Bronchial epithelial cell (primary cell): ENCODE data around the gene KAZN. TPM values are rescaled to one million over a fixed set of nuclear protein-coding genes. Genes with fewer than 3 reads are reported as not detected.

Source experiments
- DNase-seq: peaks from one replicate; pipeline ENCODE4 v3.0.0-alpha.2; 2010; ENCODE audit warnings: low read depth
- FAIRE-seq: peaks from 2 replicates; lab custom pipeline; 2011; peaks lifted over from hg19 to GRCh38; lab: Jason Lieb, UNC
- H3K27me3 ChIP-seq: 2 replicates; pipeline ENCODE4 v1.5.1; 2011; ENCODE audit warnings: low read length; ENCODE audit not compliant: control insufficient read depth, insufficient read depth
- H3K36me3 ChIP-seq: 2 replicates; pipeline ENCODE4 v1.5.1; 2011; ENCODE audit warnings: low read length; ENCODE audit not compliant: control insufficient read depth, insufficient read depth
- H3K4me3 ChIP-seq: 2 replicates; pipeline ENCODE4 v1.5.1; 2011; ENCODE audit warnings: mild to moderate bottlenecking, low read depth, low read length, control low read depth
- total RNA-seq: library from RNA; depleted of rRNA; stranded (reverse); fragments of >200 nt; gene quantifications from 2 replicates; pipeline ENCODE4 v1.2.1, GENCODE V29; 2014
- TF ChIP-seq, protein P1 (sequence below): IDR thresholded peaks from 2 replicates; pipeline ENCODE4 v1.5.1; 2011; ENCODE audit warnings: mild to moderate bottlenecking, moderate library complexity, low read length, control low read depth, inconsistent platforms; ENCODE audit not compliant: insufficient read depth, severe bottlenecking

The KAZN gene
- total RNA-seq, 1 donor from 2014 or later: 4.7 TPM

GRCh38 chr1:15065736-15066135, 467.3 kb downstream of the KAZN start:
- peaks cover 9% of the 10 kb centered on the region for H3K36me3 ChIP-seq
- no peak overlapping the region for H3K4me3 ChIP-seq
- no peaks in the 10 kb centered on the region for H3K27me3 ChIP-seq
- DNase-seq (no peak), FAIRE-seq (no peak)
- TF ChIP-seq, protein P1, sequence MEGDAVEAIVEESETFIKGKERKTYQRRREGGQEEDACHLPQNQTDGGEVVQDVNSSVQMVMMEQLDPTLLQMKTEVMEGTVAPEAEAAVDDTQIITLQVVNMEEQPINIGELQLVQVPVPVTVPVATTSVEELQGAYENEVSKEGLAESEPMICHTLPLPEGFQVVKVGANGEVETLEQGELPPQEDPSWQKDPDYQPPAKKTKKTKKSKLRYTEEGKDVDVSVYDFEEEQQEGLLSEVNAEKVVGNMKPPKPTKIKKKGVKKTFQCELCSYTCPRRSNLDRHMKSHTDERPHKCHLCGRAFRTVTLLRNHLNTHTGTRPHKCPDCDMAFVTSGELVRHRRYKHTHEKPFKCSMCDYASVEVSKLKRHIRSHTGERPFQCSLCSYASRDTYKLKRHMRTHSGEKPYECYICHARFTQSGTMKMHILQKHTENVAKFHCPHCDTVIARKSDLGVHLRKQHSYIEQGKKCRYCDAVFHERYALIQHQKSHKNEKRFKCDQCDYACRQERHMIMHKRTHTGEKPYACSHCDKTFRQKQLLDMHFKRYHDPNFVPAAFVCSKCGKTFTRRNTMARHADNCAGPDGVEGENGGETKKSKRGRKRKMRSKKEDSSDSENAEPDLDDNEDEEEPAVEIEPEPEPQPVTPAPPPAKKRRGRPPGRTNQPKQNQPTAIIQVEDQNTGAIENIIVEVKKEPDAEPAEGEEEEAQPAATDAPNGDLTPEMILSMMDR: no peak

- Histone ChIP-seq H3K36me3 (peaks cover 9% of the 10 kb centered on the region), H3K27me3 (no peaks in the 10 kb centered on the region), H3K4me3 (no peak overlapping the region)
- FAIRE-seq: no peak
- TF ChIP-seq, protein P1: no peak
- no peak for DNase-seq
Observed at GRCh38 chr1:15066191-15066590, 467.7 kb downstream of the KAZN start.

DNA sequence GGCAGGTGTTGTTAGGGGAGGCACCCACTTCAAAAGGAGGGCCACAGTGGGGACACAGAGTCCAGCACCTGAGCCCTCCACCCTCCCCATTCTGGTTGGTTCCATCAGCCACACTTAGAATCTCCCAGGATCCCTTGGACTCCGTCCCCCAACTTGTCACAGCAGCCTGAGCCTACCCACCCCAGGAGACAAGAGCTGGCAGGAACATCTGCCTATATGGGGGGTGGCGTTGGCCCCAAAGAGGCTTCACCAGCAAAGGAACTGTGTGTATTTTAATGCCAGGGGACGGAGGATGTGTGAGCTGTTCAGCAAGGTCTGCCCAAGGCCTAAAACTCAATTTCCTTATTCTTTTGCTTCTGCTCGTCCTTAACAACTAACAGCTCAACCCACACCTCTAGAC, 468.7 kb downstream of the KAZN start:
- DNase-seq (no peak), FAIRE-seq (no peak)
- Histone ChIP-seq H3K36me3 (peaks cover 7% of the 10 kb centered on the region), H3K27me3 (no peaks in the 10 kb centered on the region), H3K4me3 (no peak overlapping the region)
- TF ChIP-seq, protein P1: no peak

DNA sequence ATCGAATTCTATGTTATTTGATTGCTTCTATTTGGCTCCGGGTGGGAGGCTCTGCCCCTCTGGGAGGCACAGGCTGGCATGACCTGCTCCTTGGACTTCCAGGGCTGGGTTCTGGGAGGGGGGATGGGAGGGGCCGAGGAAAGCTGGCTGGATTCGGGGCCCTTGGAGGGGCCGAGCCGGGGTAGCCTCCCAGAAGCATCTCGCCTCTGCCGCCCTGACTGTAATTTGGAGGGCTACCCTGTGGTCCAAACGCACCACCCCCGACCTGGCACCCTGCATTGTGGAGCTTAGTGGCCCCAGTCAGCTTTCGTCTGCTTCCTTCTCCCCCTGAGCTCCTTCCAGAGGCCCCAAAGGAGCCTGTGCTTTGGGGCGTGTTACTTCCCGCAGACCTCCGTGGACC, 469.7 kb downstream of the KAZN start:
- no peak overlapping the region for H3K4me3 ChIP-seq

GRCh38 chr1:15068997-15069396, 470.5 kb downstream of the KAZN start:
- Histone ChIP-seq H3K36me3 (peaks cover 7% of the 10 kb centered on the region), H3K27me3 (no peaks in the 10 kb centered on the region), H3K4me3 (no peak overlapping the region)
- TF ChIP-seq, protein P1: no peak
- no peak for FAIRE-seq
- no peak for DNase-seq

More for the DNA sequence above, 469.7 kb downstream of the KAZN start:
- DNase-seq (no peak), FAIRE-seq (no peak)
- TF ChIP-seq, protein P1: no peak
- Histone ChIP-seq H3K36me3 (peaks cover 7% of the 10 kb centered on the region), H3K27me3 (no peaks in the 10 kb centered on the region)

DNA sequence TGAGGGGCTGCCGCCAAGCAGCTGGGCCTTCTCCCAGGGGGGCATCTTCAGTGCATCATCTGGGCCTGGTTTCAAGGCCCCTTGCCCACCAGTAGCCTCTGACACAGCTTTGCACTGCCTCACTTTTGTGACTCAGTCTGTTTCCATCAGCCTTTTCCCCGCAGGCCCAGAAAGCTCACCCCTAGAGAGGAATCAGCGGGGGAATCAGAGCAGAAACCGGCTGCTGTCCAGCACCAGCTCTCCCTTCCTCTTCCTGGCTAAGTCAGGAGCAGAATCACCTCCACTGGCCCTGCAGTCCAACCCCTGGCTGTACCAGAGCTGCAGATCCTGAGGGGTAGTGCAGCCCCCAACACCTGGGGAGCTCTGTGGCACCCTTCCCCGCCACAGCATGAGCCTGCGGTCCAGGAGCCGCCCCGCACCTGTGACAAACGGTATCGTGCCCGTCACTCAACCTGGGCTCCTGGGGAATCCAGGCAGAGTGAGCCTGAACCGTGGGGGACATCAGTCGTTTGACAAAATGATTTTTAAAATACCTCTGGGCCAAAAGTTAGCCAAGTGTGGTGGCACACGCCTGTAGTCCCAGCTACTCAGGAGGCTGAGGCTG, 471.8 kb downstream of the KAZN start:
- TF ChIP-seq, protein P1: no peak
- no peaks in the 10 kb centered on the region for H3K27me3 ChIP-seq
- H3K36me3 ChIP-seq: peaks cover 6% of the 10 kb centered on the region
- no peak for DNase-seq
- no peak for FAIRE-seq
- no peak overlapping the region for H3K4me3 ChIP-seq
